ENCODE results near the gene CLCA2.

GRCh38 chr1:86416343-86416742, 7.6 kb upstream of the CLCA2 start:
- no peak for TF ChIP-seq MAX (IDR thresholded peaks at IDR 0.05)
- no peak for TF ChIP-seq SIRT6 (IDR thresholded peaks at IDR 0.05; ENCODE audit: low read length)
- no peak for TF ChIP-seq SIN3A (conservative IDR thresholded peaks at IDR 0.05 in 1 of 2, IDR thresholded peaks at IDR 0.05 in 1 of 2; ENCODE audit: low read depth in 1 of 2, low read length in 2 of 2)
- TF ChIP-seq SP2 (IDR thresholded peaks at IDR 0.05; ENCODE audit: low read length) = no peak
- no peak for TF ChIP-seq TBP (IDR thresholded peaks at IDR 0.05; ENCODE audit: low read depth, low read length)
- TF ChIP-seq CTCF (IDR thresholded peaks at IDR 0.05; ENCODE audit: control extremely low read depth in 1 of 3, insufficient read depth in 1 of 3, low read depth in 1 of 3, low read length in 3 of 3) = no peak
- no peak for TF ChIP-seq MAFK (IDR thresholded peaks at IDR 0.05; ENCODE audit: low read depth, low read length)
- TF ChIP-seq EZH2 (IDR thresholded peaks at IDR 0.05; ENCODE audit: low read depth, low read length, severe bottlenecking) = no peak
- TF ChIP-seq TAF1 (IDR thresholded peaks at IDR 0.05; ENCODE audit: low read depth, low read length) = no peak
- TF ChIP-seq POLR2A (IDR thresholded peaks at IDR 0.05; ENCODE audit: control extremely low read depth in 1 of 2, low read depth in 2 of 2, low read length in 2 of 2) = no peak
- no peak for TF ChIP-seq RFX5 (IDR thresholded peaks at IDR 0.05; ENCODE audit: borderline replicate concordance, low read depth, low read length)
- TF ChIP-seq EP300 (IDR thresholded peaks at IDR 0.05; ENCODE audit: borderline replicate concordance in 1 of 2, low read depth in 2 of 2, low read length in 2 of 2) = no peak
- no peak for TF ChIP-seq RBBP5 (IDR thresholded peaks at IDR 0.05; ENCODE audit: borderline replicate concordance, low read depth, low read length)

Measured in H1 (cell line).